ENCODE measurements around the gene XRCC5.

- TF ChIP-seq CTCF (IDR thresholded peaks at IDR 0.05): no peak
- TF ChIP-seq POLR2A (IDR thresholded peaks at IDR 0.05): no peak
These were observed 46.8 kb downstream of the XRCC5 start for GRCh38 chr2:216155954-216156353.
